Keratinocyte (primary cell): ENCODE results near the gene TNFRSF11A.

Experiments
- EZH2 ChIP-seq: IDR thresholded peaks from one replicate; pipeline ENCODE4 v1.6.1; 2012; ENCODE audit warnings: inconsistent platforms, mild to moderate bottlenecking, low read length, moderate library complexity
- TF ChIP-seq, protein P1 (sequence below), 3 experiments: IDR thresholded peaks in 1 of 3; conservative IDR thresholded peaks in 1 of 3; optimal IDR thresholded peaks in 1 of 3; 2 replicates in 2 of 3; 3 replicates in 1 of 3; pipeline versions ENCODE3 to v1.5.1; 2011; ENCODE audit warnings: low read length in 3 of 3, mild to moderate bottlenecking in 3 of 3, moderate library complexity in 2 of 3, control low read depth in 1 of 3, inconsistent platforms in 1 of 3; ENCODE audit not compliant: insufficient read depth in 2 of 3; ENCODE audit errors: extremely low read depth in 1 of 3

GRCh38 chr18:62425465-62426190 is 100.5 kb downstream of the TNFRSF11A start:
- TF ChIP-seq, protein P1, sequence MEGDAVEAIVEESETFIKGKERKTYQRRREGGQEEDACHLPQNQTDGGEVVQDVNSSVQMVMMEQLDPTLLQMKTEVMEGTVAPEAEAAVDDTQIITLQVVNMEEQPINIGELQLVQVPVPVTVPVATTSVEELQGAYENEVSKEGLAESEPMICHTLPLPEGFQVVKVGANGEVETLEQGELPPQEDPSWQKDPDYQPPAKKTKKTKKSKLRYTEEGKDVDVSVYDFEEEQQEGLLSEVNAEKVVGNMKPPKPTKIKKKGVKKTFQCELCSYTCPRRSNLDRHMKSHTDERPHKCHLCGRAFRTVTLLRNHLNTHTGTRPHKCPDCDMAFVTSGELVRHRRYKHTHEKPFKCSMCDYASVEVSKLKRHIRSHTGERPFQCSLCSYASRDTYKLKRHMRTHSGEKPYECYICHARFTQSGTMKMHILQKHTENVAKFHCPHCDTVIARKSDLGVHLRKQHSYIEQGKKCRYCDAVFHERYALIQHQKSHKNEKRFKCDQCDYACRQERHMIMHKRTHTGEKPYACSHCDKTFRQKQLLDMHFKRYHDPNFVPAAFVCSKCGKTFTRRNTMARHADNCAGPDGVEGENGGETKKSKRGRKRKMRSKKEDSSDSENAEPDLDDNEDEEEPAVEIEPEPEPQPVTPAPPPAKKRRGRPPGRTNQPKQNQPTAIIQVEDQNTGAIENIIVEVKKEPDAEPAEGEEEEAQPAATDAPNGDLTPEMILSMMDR (optimal IDR thresholded peaks at IDR 0.05 in 1 of 3, IDR thresholded peaks at IDR 0.05 in 1 of 3, conservative IDR thresholded peaks at IDR 0.05 in 1 of 3; ENCODE audit: extremely low read depth in 1 of 3, insufficient read depth in 2 of 3, low read length in 3 of 3) = peak; percentile 75 to 82 (median 80)
- no peak for TF ChIP-seq EZH2
